ENCODE measurements around the gene SLC13A2. TPM values are rescaled to one million over a fixed set of nuclear protein-coding genes. Genes with fewer than 3 reads are reported as not detected.

Gene SLC13A2
- total RNA-seq, 1 experiment from 2014 or later, result not detected

DNA sequence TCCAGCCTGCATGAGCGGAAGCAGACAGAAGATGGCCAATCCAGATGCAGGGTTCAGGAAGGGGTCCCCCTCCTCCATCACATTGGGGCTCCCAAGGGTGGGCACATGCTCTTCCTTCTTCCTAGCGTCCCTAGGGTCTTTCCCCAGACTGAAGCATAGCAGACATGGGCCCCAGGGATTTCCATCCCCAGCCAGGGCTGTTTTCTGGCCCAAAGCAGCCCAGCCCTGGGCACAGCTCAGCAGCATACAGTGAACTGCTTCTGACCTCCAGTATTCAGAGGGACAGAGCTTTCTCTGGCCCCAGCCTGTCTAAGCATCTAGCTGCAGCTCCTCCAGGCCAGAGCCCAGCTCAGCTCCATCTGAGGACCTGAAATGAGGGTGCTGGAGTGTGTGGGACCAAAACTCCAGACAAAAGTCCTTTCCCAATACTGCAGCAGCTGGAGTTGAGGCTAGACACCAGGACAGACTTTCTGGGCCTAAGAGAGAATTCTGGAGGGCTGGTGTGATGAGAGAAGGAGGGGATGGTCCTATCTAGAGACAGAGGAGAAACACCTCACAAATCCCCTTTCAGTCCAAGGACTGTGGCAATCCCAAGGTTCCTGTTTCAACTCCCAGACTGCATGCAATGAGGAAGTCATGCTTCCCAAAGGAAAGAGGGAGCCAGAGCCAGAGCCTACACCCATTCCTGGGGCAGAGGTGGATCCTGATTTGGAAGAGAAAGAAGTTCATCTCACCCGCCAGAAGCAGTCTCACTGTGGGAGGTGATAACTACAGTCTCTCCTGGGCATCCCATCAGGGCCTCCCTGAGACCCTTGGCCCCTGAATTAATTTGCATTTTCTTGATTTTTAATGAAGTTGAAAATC lies 28.2 kb downstream of the SLC13A2 start:
- H3K36me3 Mint-ChIP-seq (ENCODE audit: insufficient read depth in 1 of 3, low read depth in 3 of 3), result no peaks in the 10 kb centered on the region
- H2AK5ac ChIP-seq (ENCODE audit: insufficient read length, low read length), result no peak overlapping the region
- no peak overlapping the region for H3K4me2 ChIP-seq (ENCODE audit: insufficient read depth, insufficient read length, low read length)
- no peak overlapping the region for H2AFZ ChIP-seq (ENCODE audit: low read length)
- no peak overlapping the region for H2BK5ac ChIP-seq (ENCODE audit: insufficient read length, low read length)
- no peak overlapping the region for H2BK20ac ChIP-seq (ENCODE audit: low read depth, low read length, poor library complexity, severe bottlenecking)
- H3K79me2 ChIP-seq (ENCODE audit: insufficient read depth, low read length), result no peaks in the 10 kb centered on the region
- no peak overlapping the region for H3T11ph ChIP-seq (ENCODE audit: low read length)
- no peak overlapping the region for H4K8ac ChIP-seq (replicated peaks; ENCODE audit: insufficient read length, low read depth, low read length)
- no peak overlapping the region for H3K14ac ChIP-seq (ENCODE audit: insufficient read depth, low read length)
- no peaks in the 10 kb centered on the region for H3K79me1 ChIP-seq (ENCODE audit: insufficient read depth, low read depth, low read length, poor library complexity, severe bottlenecking)
- WGBS (ENCODE audit: extremely low coverage, insufficient read length, low lambda C conversion rate), result no CpG with 5 or more reads among the region's 3 CpGs
- H3K27me3 ChIP-seq (ENCODE audit: insufficient read depth, low read length), result no peaks in the 10 kb centered on the region
- no peak overlapping the region for H2BK15ac ChIP-seq (ENCODE audit: low read depth, low read length)
- no peak overlapping the region for H4K5ac ChIP-seq (ENCODE audit: insufficient read length, low read depth, low read length)
- H3K9ac ChIP-seq (ENCODE audit: extremely low read depth, insufficient read length, low read length), result no peak overlapping the region
- H3K9me3 Mint-ChIP-seq, result no peaks in the 10 kb centered on the region
- no peak for DNase-seq
- H3K4ac ChIP-seq (ENCODE audit: low read depth, low read length), result no peak overlapping the region
- no peak overlapping the region for H3K27ac ChIP-seq (ENCODE audit: insufficient read length, low read depth, low read length)
- H3K23ac ChIP-seq (ENCODE audit: insufficient read length, low read depth, low read length), result no peak overlapping the region
- no peak overlapping the region for H4K91ac ChIP-seq (ENCODE audit: insufficient read length, low read depth, low read length)
- no peak overlapping the region for H3K56ac ChIP-seq (ENCODE audit: insufficient read length, low read depth, low read length)
- H3K27me3 Mint-ChIP-seq (ENCODE audit: low read depth), result peaks cover 3% of the 10 kb centered on the region; the same call in 1 of the 2 replicates
- H3K4me1 ChIP-seq (ENCODE audit: insufficient read depth, low read length), result peaks cover 2% of the 10 kb centered on the region; the same call in 1 of the 2 replicates
- no peak overlapping the region for H2BK120ac ChIP-seq (ENCODE audit: low read depth, low read length, poor library complexity, severe bottlenecking)
- no peak overlapping the region for H3K4me3 Mint-ChIP-seq
- H3K9me3 ChIP-seq (ENCODE audit: control insufficient read depth, low read depth, low read length), result no peaks in the 10 kb centered on the region
- H3K18ac ChIP-seq (ENCODE audit: insufficient read length, low read depth, low read length), result no peak overlapping the region
- H4K20me1 ChIP-seq (ENCODE audit: control insufficient read depth, insufficient read depth, insufficient read length), result no peaks in the 10 kb centered on the region
- no peak overlapping the region for H2BK12ac ChIP-seq (ENCODE audit: insufficient read length, low read depth, low read length)
- TF ChIP-seq, protein P1, sequence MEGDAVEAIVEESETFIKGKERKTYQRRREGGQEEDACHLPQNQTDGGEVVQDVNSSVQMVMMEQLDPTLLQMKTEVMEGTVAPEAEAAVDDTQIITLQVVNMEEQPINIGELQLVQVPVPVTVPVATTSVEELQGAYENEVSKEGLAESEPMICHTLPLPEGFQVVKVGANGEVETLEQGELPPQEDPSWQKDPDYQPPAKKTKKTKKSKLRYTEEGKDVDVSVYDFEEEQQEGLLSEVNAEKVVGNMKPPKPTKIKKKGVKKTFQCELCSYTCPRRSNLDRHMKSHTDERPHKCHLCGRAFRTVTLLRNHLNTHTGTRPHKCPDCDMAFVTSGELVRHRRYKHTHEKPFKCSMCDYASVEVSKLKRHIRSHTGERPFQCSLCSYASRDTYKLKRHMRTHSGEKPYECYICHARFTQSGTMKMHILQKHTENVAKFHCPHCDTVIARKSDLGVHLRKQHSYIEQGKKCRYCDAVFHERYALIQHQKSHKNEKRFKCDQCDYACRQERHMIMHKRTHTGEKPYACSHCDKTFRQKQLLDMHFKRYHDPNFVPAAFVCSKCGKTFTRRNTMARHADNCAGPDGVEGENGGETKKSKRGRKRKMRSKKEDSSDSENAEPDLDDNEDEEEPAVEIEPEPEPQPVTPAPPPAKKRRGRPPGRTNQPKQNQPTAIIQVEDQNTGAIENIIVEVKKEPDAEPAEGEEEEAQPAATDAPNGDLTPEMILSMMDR (conservative IDR thresholded peaks at IDR 0.05), result no peak
- peaks cover 17 to 40% of the 10 kb centered on the region in 2 experiments for H3K4me1 Mint-ChIP-seq
- H3K27ac Mint-ChIP-seq, result peak overlapping the region in 2 of 3 experiments; percentile 44 to 66; a peak in 3 of 7 replicates
- no peaks in the 10 kb centered on the region for H3K23me2 ChIP-seq (ENCODE audit: insufficient read length, low read depth, low read length, poor library complexity, severe bottlenecking)
